ENCODE measurements around the gene PBXIP1.
A peak's percentile ranks its signal among the peaks of the same experiment; 100 is the strongest.

The PBXIP1 gene

DNA sequence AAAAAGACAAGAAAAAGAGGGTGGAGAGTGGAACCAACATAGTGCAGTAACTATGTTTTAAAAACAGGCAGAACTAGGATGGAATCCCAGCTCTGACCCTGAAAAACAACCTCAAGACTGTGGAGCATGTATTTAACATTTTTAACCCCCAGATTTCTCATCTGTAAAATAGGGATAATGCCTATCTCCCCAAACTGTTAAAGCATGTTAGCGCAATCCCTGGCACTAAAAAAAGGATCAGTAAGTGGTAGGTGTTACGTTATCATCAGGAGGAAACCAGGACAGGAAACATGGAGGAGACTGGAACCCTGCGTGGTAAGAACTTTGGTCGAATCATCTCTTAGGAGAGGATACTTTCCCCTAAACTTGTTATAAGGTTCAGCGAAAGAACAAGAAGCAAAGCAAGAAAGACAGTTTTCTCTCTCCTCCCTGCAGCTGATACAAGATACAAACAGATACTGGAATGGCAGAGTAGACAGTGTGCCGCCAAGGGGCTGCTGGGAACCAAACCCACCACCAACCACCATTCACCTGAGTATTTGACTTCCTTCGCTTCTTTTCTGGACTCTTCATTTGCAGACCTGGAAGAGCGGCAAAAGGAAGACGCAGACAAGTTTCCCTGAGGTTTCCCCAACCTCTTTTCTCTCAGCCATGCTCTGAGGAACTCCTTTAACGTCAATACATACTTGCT lies 4.7 kb upstream of the PBXIP1 start:
- no peak for TF ChIP-seq ZNF8 (CRISPR knock-in tag; IDR thresholded peaks at IDR 0.05)
- TF ChIP-seq ESRRG (CRISPR knock-in tag; IDR thresholded peaks at IDR 0.05), result no peak
- TF ChIP-seq ZC3H10 (CRISPR knock-in tag; IDR thresholded peaks at IDR 0.05), result no peak
- TF ChIP-seq GLIS3 (CRISPR knock-in tag; IDR thresholded peaks at IDR 0.05), result no peak
- TF ChIP-seq ARNTL (CRISPR knock-in tag; IDR thresholded peaks at IDR 0.05; ENCODE audit: borderline replicate concordance, low read depth), result no peak
- peak; percentile 1 for ATAC-seq

DNA sequence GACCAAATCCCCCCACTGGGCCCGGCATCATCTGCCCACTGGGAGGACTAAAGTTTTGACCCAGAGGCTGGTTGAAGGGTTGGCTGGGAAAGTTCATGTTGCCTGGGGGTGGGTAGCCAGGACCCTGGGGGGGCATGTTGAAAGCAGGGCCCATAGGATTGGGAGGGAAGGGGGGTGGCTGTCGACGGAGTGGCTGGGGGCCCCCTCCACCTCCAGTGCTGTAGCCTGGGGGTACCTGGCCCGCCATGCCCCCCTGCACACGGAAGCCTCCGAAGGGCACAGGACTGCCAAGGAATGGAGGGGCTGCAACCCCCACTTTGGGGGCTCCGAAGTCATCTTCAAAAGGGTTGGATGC lies 3.5 kb upstream of the PBXIP1 start:
- ATAC-seq, result no peak

DNA sequence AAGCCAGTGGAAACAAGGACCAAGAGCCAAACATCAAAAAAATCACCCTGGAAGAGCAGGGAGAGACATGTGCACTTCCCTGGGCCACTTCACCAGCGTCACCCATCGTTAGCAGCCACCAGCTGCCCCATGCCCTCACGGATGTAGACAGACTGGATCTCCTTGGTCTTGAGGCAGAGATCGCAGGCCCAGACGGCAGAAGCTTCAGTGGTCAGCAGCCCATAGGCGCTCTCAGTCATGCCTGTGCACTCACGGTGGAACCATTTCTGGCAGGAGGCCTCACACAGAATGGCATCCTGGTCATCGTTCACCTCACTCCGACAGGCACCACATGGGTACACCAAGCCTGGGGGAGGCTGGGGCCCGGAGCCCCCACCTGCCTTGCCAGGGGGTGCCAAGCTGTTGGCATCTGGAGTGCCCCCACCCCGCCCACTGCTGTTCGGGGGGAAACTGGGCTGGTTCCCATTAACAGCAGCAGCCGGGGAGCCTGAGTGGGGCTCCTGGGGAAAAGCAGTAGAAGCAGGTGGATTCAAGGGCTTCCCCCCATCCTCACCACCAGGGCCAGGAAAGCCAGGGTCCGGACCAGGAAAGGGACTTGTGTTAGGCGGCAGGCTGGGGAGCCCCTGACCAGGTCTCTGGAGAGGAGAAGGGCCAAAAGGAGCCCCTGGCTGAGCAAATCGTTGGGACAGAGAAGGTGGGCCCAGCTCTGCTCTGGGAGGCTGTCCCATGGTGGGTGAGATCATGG lies 3.0 kb upstream of the PBXIP1 start:
- no peak for ATAC-seq
- TF ChIP-seq ZFP30 (CRISPR knock-in tag; IDR thresholded peaks at IDR 0.05), result no peak
- TF ChIP-seq, protein P1, sequence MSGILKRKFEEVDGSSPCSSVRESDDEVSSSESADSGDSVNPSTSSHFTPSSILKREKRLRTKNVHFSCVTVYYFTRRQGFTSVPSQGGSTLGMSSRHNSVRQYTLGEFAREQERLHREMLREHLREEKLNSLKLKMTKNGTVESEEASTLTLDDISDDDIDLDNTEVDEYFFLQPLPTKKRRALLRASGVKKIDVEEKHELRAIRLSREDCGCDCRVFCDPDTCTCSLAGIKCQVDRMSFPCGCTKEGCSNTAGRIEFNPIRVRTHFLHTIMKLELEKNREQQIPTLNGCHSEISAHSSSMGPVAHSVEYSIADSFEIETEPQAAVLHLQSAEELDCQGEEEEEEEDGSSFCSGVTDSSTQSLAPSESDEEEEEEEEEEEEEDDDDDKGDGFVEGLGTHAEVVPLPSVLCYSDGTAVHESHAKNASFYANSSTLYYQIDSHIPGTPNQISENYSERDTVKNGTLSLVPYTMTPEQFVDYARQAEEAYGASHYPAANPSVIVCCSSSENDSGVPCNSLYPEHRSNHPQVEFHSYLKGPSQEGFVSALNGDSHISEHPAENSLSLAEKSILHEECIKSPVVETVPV (CRISPR knock-in tag; IDR thresholded peaks at IDR 0.05), result no peak
- no peak for TF ChIP-seq CSDC2 (CRISPR knock-in tag; IDR thresholded peaks at IDR 0.05)
- TF ChIP-seq, protein P2, sequence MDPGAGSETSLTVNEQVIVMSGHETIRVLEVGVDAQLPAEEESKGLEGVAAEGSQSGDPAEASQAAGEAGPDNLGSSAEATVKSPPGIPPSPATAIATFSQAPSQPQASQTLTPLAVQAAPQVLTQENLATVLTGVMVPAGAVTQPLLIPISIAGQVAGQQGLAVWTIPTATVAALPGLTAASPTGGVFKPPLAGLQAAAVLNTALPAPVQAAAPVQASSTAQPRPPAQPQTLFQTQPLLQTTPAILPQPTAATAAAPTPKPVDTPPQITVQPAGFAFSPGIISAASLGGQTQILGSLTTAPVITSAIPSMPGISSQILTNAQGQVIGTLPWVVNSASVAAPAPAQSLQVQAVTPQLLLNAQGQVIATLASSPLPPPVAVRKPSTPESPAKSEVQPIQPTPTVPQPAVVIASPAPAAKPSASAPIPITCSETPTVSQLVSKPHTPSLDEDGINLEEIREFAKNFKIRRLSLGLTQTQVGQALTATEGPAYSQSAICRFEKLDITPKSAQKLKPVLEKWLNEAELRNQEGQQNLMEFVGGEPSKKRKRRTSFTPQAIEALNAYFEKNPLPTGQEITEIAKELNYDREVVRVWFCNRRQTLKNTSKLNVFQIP (CRISPR knock-in tag; IDR thresholded peaks at IDR 0.05; ENCODE audit: borderline replicate concordance, low read depth), result no peak
- TF ChIP-seq ESRRG (CRISPR knock-in tag; IDR thresholded peaks at IDR 0.05), result no peak
- no peak for TF ChIP-seq ZNF565 (CRISPR knock-in tag; conservative IDR thresholded peaks at IDR 0.05; ENCODE audit: low read depth)
- TF ChIP-seq ARNTL (CRISPR knock-in tag; IDR thresholded peaks at IDR 0.05; ENCODE audit: borderline replicate concordance, low read depth), result no peak
- TF ChIP-seq ZNF8 (CRISPR knock-in tag; IDR thresholded peaks at IDR 0.05), result no peak
- TF ChIP-seq, protein P3, sequence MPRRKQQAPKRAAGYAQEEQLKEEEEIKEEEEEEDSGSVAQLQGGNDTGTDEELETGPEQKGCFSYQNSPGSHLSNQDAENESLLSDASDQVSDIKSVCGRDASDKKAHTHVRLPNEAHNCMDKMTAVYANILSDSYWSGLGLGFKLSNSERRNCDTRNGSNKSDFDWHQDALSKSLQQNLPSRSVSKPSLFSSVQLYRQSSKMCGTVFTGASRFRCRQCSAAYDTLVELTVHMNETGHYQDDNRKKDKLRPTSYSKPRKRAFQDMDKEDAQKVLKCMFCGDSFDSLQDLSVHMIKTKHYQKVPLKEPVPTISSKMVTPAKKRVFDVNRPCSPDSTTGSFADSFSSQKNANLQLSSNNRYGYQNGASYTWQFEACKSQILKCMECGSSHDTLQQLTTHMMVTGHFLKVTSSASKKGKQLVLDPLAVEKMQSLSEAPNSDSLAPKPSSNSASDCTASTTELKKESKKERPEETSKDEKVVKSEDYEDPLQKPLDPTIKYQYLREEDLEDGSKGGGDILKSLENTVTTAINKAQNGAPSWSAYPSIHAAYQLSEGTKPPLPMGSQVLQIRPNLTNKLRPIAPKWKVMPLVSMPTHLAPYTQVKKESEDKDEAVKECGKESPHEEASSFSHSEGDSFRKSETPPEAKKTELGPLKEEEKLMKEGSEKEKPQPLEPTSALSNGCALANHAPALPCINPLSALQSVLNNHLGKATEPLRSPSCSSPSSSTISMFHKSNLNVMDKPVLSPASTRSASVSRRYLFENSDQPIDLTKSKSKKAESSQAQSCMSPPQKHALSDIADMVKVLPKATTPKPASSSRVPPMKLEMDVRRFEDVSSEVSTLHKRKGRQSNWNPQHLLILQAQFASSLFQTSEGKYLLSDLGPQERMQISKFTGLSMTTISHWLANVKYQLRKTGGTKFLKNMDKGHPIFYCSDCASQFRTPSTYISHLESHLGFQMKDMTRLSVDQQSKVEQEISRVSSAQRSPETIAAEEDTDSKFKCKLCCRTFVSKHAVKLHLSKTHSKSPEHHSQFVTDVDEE (CRISPR knock-in tag; IDR thresholded peaks at IDR 0.05), result no peak
- TF ChIP-seq, protein P4, sequence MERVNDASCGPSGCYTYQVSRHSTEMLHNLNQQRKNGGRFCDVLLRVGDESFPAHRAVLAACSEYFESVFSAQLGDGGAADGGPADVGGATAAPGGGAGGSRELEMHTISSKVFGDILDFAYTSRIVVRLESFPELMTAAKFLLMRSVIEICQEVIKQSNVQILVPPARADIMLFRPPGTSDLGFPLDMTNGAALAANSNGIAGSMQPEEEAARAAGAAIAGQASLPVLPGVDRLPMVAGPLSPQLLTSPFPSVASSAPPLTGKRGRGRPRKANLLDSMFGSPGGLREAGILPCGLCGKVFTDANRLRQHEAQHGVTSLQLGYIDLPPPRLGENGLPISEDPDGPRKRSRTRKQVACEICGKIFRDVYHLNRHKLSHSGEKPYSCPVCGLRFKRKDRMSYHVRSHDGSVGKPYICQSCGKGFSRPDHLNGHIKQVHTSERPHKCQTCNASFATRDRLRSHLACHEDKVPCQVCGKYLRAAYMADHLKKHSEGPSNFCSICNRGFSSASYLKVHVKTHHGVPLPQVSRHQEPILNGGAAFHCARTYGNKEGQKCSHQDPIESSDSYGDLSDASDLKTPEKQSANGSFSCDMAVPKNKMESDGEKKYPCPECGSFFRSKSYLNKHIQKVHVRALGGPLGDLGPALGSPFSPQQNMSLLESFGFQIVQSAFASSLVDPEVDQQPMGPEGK (CRISPR knock-in tag; IDR thresholded peaks at IDR 0.05; ENCODE audit: borderline replicate concordance), result no peak
- no peak for TF ChIP-seq TOX (CRISPR knock-in tag; IDR thresholded peaks at IDR 0.05; ENCODE audit: borderline replicate concordance)
- TF ChIP-seq BACH2 (CRISPR knock-in tag; IDR thresholded peaks at IDR 0.05; ENCODE audit: borderline replicate concordance), result no peak
- TF ChIP-seq ZFP3 (CRISPR knock-in tag; IDR thresholded peaks at IDR 0.05), result no peak
- TF ChIP-seq, protein P5, sequence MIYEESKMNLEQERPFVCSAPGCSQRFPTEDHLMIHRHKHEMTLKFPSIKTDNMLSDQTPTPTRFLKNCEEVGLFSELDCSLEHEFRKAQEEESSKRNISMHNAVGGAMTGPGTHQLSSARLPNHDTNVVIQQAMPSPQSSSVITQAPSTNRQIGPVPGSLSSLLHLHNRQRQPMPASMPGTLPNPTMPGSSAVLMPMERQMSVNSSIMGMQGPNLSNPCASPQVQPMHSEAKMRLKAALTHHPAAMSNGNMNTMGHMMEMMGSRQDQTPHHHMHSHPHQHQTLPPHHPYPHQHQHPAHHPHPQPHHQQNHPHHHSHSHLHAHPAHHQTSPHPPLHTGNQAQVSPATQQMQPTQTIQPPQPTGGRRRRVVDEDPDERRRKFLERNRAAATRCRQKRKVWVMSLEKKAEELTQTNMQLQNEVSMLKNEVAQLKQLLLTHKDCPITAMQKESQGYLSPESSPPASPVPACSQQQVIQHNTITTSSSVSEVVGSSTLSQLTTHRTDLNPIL (CRISPR knock-in tag; IDR thresholded peaks at IDR 0.05; ENCODE audit: low read depth), result no peak
- no peak for TF ChIP-seq ISL1 (CRISPR knock-in tag; IDR thresholded peaks at IDR 0.05)
- no peak for TF ChIP-seq SNAI2 (CRISPR knock-in tag; IDR thresholded peaks at IDR 0.05)

More for the DNA sequence above, 3.5 kb upstream of the PBXIP1 start:
- TF ChIP-seq ISL1 (CRISPR knock-in tag; IDR thresholded peaks at IDR 0.05) (no peak), ARNTL (CRISPR knock-in tag; IDR thresholded peaks at IDR 0.05; ENCODE audit: borderline replicate concordance, low read depth) (no peak), ESRRG (CRISPR knock-in tag; IDR thresholded peaks at IDR 0.05) (no peak), ZNF70 (CRISPR knock-in tag; IDR thresholded peaks at IDR 0.05) (no peak), RARB (CRISPR knock-in tag; IDR thresholded peaks at IDR 0.05) (no peak), PPARA (CRISPR knock-in tag; IDR thresholded peaks at IDR 0.05; ENCODE audit: borderline replicate concordance) (no peak), ZFP3 (CRISPR knock-in tag; IDR thresholded peaks at IDR 0.05) (no peak), BACH2 (CRISPR knock-in tag; IDR thresholded peaks at IDR 0.05; ENCODE audit: borderline replicate concordance) (no peak), OSR1 (CRISPR knock-in tag; IDR thresholded peaks at IDR 0.05) (no peak), ZNF565 (CRISPR knock-in tag; conservative IDR thresholded peaks at IDR 0.05; ENCODE audit: low read depth) (no peak), ZC3H10 (CRISPR knock-in tag; IDR thresholded peaks at IDR 0.05) (no peak)
- TF ChIP-seq, protein P2 (CRISPR knock-in tag; IDR thresholded peaks at IDR 0.05; ENCODE audit: borderline replicate concordance, low read depth), result no peak
- TF ChIP-seq, protein P4 (CRISPR knock-in tag; IDR thresholded peaks at IDR 0.05; ENCODE audit: borderline replicate concordance), result no peak

Measured in SK-N-SH treated with all-trans-retinoic acid at 6 μM for 48 hours (cell line).